Mesenchymal stem cell (in vitro differentiated cells and primary cell): ENCODE data around the gene GOLGA6L7.

Experiments
- DNase-seq: peaks from one replicate; pipeline ENCODE4 v3.0.0-alpha.2; 2013
- H2AFZ ChIP-seq: one replicate; pipeline ENCODE4 v1.6.1; 2013; ENCODE audit warnings: low read depth, mild to moderate bottlenecking, control low read depth, inconsistent platforms, low read length, moderate library complexity
- H2AK5ac ChIP-seq: 2 replicates; pipeline ENCODE4 v1.6.1; 2013; ENCODE audit warnings: low read length, moderate library complexity, mild to moderate bottlenecking, inconsistent platforms; ENCODE audit not compliant: severe bottlenecking
- H2BK120ac ChIP-seq: one replicate; pipeline ENCODE4 v1.6.1; 2013; ENCODE audit warnings: low read depth, mild to moderate bottlenecking, inconsistent platforms, low read length, moderate library complexity
- H2BK12ac ChIP-seq, 2 experiments: one replicate each; pipeline ENCODE4 v1.6.1; 2013; ENCODE audit warnings: inconsistent platforms in 2 of 2, low read length in 2 of 2, mild to moderate bottlenecking in 2 of 2, moderate library complexity in 2 of 2, control low read depth in 1 of 2
- H2BK15ac ChIP-seq: one replicate; pipeline ENCODE4 v1.6.1; 2013; ENCODE audit warnings: mild to moderate bottlenecking, low read depth, inconsistent platforms; ENCODE audit not compliant: poor library complexity, severe bottlenecking
- H2BK5ac ChIP-seq: 2 replicates; pipeline ENCODE4 v1.6.1; 2013; ENCODE audit warnings: low read depth, mild to moderate bottlenecking, low read length, control low read depth, inconsistent platforms; ENCODE audit not compliant: poor library complexity, severe bottlenecking
- H3K14ac ChIP-seq, 2 experiments: one replicate each; pipeline ENCODE4 v1.6.1; 2013; ENCODE audit warnings: inconsistent platforms in 2 of 2, low read length in 2 of 2, control low read depth in 1 of 2, mild to moderate bottlenecking in 1 of 2, moderate library complexity in 1 of 2
- H3K18ac ChIP-seq, 2 experiments: one replicate each; pipeline ENCODE4 v1.6.1; 2013; ENCODE audit warnings: inconsistent platforms in 2 of 2, low read length in 2 of 2, control low read depth in 1 of 2, low read depth in 1 of 2, mild to moderate bottlenecking in 1 of 2
- H3K23ac ChIP-seq, 2 experiments: one replicate each; pipeline ENCODE4 v1.6.1; 2013; ENCODE audit warnings: inconsistent platforms in 2 of 2, low read length in 2 of 2, mild to moderate bottlenecking in 2 of 2, moderate library complexity in 2 of 2, control low read depth in 1 of 2
- H3K27ac ChIP-seq: 2 replicates; pipeline ENCODE4 v1.5.1; 2013; ENCODE audit warnings: mild to moderate bottlenecking, moderate library complexity, low read length, control low read depth, inconsistent platforms; ENCODE audit not compliant: poor library complexity, severe bottlenecking
- H3K27me3 ChIP-seq, 2 experiments: 2 replicates each; pipeline versions ENCODE4 v1.6.1 to v1.7.0; 2013; ENCODE audit warnings: low read length in 2 of 2, mild to moderate bottlenecking in 2 of 2, moderate library complexity in 2 of 2, control low read depth in 1 of 2, inconsistent platforms in 1 of 2; ENCODE audit not compliant: control insufficient read depth in 1 of 2, insufficient read depth in 1 of 2
- H3K36me3 ChIP-seq, 2 experiments: 2 replicates each; pipeline versions ENCODE4 v1.6.1 to v1.7.0; 2013; ENCODE audit warnings: low read length in 2 of 2, control low read depth in 1 of 2, inconsistent platforms in 1 of 2, low read depth in 1 of 2, mild to moderate bottlenecking in 1 of 2; ENCODE audit not compliant: insufficient read depth in 2 of 2, control insufficient read depth in 1 of 2
- H3K4ac ChIP-seq, 2 experiments: one replicate each; pipeline ENCODE4 v1.6.1; 2013; ENCODE audit warnings: inconsistent platforms in 2 of 2, low read length in 2 of 2, mild to moderate bottlenecking in 2 of 2, moderate library complexity in 2 of 2, control low read depth in 1 of 2, low read depth in 1 of 2
- H3K4me1 ChIP-seq: 2 replicates; pipeline ENCODE4 v1.6.1; 2013; ENCODE audit warnings: low read depth, low read length, control low read depth; ENCODE audit not compliant: control insufficient read depth, insufficient read depth
- H3K4me2 ChIP-seq: 2 replicates; pipeline ENCODE4 v1.6.1; 2013; ENCODE audit warnings: low read length, mild to moderate bottlenecking, inconsistent platforms; ENCODE audit not compliant: poor library complexity, severe bottlenecking
- H3K4me3 ChIP-seq, 2 experiments: 2 replicates each; pipeline versions ENCODE4 v1.5.1 to v1.7.0; 2013; ENCODE audit warnings: low read length in 2 of 2, mild to moderate bottlenecking in 2 of 2, control low read depth in 1 of 2, low read depth in 1 of 2; ENCODE audit not compliant: insufficient read depth in 1 of 2
- H3K79me1 ChIP-seq: replicated peaks from 2 replicates; pipeline ENCODE4 v1.6.1; 2013; ENCODE audit warnings: mild to moderate bottlenecking, control low read depth, low read length, inconsistent platforms; ENCODE audit not compliant: poor library complexity, severe bottlenecking
- H3K9ac ChIP-seq: 2 replicates; pipeline ENCODE4 v1.7.0; 2013; ENCODE audit warnings: mild to moderate bottlenecking, low read length, moderate library complexity
- H3K9me3 ChIP-seq: 2 replicates; pipeline ENCODE4 v1.7.0; 2013; ENCODE audit warnings: mild to moderate bottlenecking, low read length; ENCODE audit not compliant: control insufficient read depth
- H4K8ac ChIP-seq: one replicate; pipeline ENCODE4 v1.6.1; 2013; ENCODE audit warnings: inconsistent platforms, mild to moderate bottlenecking, low read length, moderate library complexity
- H4K91ac ChIP-seq: one replicate; pipeline ENCODE4 v1.6.1; 2013; ENCODE audit warnings: mild to moderate bottlenecking, low read length, inconsistent platforms
- WGBS: methylation state at CpG from one replicate; pipeline ENCODE4 v1.1.7; 2013; ENCODE audit warnings: mixed read lengths; 5-methylcytosine and 5-hydroxymethylcytosine counted together

The GOLGA6L7 gene

DNA sequence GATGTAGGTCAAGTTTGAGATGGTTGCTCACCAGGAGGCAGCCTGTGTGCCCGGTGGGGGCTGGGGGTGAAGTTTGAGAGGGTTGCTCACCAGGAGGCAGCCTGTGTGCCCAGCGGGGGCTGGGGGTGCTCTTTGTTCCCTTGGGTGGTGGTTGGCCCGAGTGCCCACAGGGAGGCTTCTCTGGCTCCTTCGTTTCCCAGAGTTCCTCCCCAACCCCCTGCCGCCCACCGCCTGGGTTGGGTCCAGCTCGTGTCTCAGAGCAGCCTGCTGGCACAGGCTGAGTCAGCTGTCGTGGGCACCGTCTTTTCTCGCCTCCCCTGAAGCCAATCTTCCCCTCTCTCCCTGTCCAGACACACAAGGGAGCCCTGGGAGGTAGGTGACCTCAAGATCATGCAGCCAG is 40.5 kb upstream of the GOLGA6L7 start:
- no peak overlapping the region for H2BK15ac ChIP-seq
- H3K27me3 ChIP-seq, result peaks cover 0 to 36% of the 10 kb centered on the region in 2 experiments
- H3K4me3 ChIP-seq, result no peak overlapping the region
- no peak overlapping the region for H3K9ac ChIP-seq
- H3K4me1 ChIP-seq, result peaks cover 25% of the 10 kb centered on the region
- no peak overlapping the region for H4K91ac ChIP-seq
- no peak overlapping the region for H2BK5ac ChIP-seq
- no peak overlapping the region for H3K14ac ChIP-seq
- H3K23ac ChIP-seq, result no peak overlapping the region
- H2BK12ac ChIP-seq, result no peak overlapping the region
- H3K9me3 ChIP-seq, result no peaks in the 10 kb centered on the region
- peak overlapping the region in 1 of 2 experiments; percentile 24 for H3K4ac ChIP-seq
- peaks cover 0 to 2% of the 10 kb centered on the region in 2 experiments for H3K36me3 ChIP-seq
- WGBS, result 94% methylated on average over 10 of the region's 10 CpGs
- no peak overlapping the region for H3K27ac ChIP-seq
- H3K4me2 ChIP-seq, result no peak overlapping the region
- no peak overlapping the region for H4K8ac ChIP-seq
- no peak overlapping the region for H2AFZ ChIP-seq
- peaks cover 10% of the 10 kb centered on the region for H3K79me1 ChIP-seq
- H2AK5ac ChIP-seq, result no peak overlapping the region
- no peak for DNase-seq
- no peak overlapping the region for H2BK120ac ChIP-seq
- H3K18ac ChIP-seq, result peak overlapping the region in 1 of 2 experiments; percentile 0

DNA sequence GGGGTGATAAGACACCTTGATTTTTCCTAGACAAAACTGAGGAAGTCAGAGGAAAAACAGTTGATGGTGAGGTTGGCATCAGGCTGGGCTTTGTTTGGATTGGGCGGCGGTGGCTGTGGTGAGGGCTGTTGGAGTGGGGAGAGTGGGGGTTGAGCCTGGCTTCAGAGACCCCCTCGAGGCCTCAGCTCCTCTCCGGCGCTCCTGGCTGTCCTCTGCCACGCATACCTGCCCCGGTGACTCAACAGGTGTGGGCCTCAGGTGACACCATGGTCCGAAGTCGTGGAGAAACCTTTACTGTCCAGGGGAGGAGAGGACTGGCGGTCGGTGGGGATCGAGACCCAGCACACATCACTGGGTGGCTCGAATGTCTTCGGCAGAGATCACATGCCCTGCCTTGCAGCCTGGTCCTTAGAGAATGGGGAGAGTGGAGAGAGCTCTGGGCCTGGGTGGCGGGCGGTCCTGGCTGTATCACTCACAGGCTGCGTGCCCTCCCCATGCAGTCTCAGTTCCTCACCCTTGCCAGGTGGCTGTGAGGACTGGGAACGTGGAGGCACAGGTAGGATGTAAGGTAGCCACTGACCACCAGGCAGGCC is 40.0 kb upstream of the GOLGA6L7 start:
- Histone ChIP-seq H2BK12ac (no peak overlapping the region), H3K27ac (no peak overlapping the region), H3K79me1 (peaks cover 10% of the 10 kb centered on the region), H4K91ac (peak overlapping the region; percentile 34), H4K8ac (no peak overlapping the region), H2BK5ac (no peak overlapping the region), H2AK5ac (no peak overlapping the region), H2BK120ac (no peak overlapping the region), H3K4ac (no peak overlapping the region), H3K4me3 (no peak overlapping the region), H3K23ac (no peak overlapping the region), H3K18ac (no peak overlapping the region), H3K27me3 (peaks cover 0 to 36% of the 10 kb centered on the region in 2 experiments), H3K4me2 (no peak overlapping the region), H3K36me3 (peaks cover 0 to 2% of the 10 kb centered on the region in 2 experiments), H3K14ac (no peak overlapping the region), H3K9ac (no peak overlapping the region), H2BK15ac (no peak overlapping the region), H3K9me3 (no peaks in the 10 kb centered on the region), H3K4me1 (peaks cover 25% of the 10 kb centered on the region), H2AFZ (no peak overlapping the region)
- no peak for DNase-seq
- 90% methylated on average over 18 of the region's 18 CpGs for WGBS

GRCh38 chr15:28887339-28888174 is 39.1 kb upstream of the GOLGA6L7 start:
- H3K4me2 ChIP-seq, result no peak overlapping the region
- no peaks in the 10 kb centered on the region for H3K9me3 ChIP-seq
- H2AFZ ChIP-seq, result no peak overlapping the region
- H3K4me1 ChIP-seq, result peaks cover 25% of the 10 kb centered on the region
- H2AK5ac ChIP-seq, result no peak overlapping the region
- no peak overlapping the region for H4K8ac ChIP-seq
- H4K91ac ChIP-seq, result peak overlapping the region; percentile 59
- WGBS, result 77% methylated on average over 15 of the region's 17 CpGs
- H3K27ac ChIP-seq, result no peak overlapping the region
- H3K18ac ChIP-seq, result peak overlapping the region; percentile 6 to 78
- H2BK15ac ChIP-seq, result no peak overlapping the region
- H3K36me3 ChIP-seq, result peaks cover 0 to 2% of the 10 kb centered on the region in 2 experiments
- no peak overlapping the region for H2BK5ac ChIP-seq
- peaks cover 0 to 38% of the 10 kb centered on the region in 2 experiments for H3K27me3 ChIP-seq
- H3K4me3 ChIP-seq, result no peak overlapping the region
- H3K79me1 ChIP-seq, result peaks cover 7% of the 10 kb centered on the region
- peak; percentile 30 for DNase-seq
- no peak overlapping the region for H3K23ac ChIP-seq
- H3K9ac ChIP-seq, result no peak overlapping the region
- no peak overlapping the region for H2BK120ac ChIP-seq
- H2BK12ac ChIP-seq, result peak overlapping the region in 1 of 2 experiments; percentile 61
- no peak overlapping the region for H3K4ac ChIP-seq
- peak overlapping the region in 1 of 2 experiments; percentile 19 for H3K14ac ChIP-seq
